Measurements from ENCODE around the gene PERCC1. TPM values are rescaled to one million over a fixed set of nuclear protein-coding genes. Genes with fewer than 3 reads are reported as not detected.

The PERCC1 gene
- total and polyA plus RNA-seq, 9 of the 15 experiments (the other 6 are each of a cell fraction or from before 2014, with no cell fraction given), result not detected

- TF ChIP-seq, protein P1, sequence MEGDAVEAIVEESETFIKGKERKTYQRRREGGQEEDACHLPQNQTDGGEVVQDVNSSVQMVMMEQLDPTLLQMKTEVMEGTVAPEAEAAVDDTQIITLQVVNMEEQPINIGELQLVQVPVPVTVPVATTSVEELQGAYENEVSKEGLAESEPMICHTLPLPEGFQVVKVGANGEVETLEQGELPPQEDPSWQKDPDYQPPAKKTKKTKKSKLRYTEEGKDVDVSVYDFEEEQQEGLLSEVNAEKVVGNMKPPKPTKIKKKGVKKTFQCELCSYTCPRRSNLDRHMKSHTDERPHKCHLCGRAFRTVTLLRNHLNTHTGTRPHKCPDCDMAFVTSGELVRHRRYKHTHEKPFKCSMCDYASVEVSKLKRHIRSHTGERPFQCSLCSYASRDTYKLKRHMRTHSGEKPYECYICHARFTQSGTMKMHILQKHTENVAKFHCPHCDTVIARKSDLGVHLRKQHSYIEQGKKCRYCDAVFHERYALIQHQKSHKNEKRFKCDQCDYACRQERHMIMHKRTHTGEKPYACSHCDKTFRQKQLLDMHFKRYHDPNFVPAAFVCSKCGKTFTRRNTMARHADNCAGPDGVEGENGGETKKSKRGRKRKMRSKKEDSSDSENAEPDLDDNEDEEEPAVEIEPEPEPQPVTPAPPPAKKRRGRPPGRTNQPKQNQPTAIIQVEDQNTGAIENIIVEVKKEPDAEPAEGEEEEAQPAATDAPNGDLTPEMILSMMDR (IDR thresholded peaks at IDR 0.05 in 2 of 3, conservative IDR thresholded peaks at IDR 0.05 in 1 of 3; ENCODE audit: insufficient read depth in 2 of 3, low read depth in 1 of 3, low read length in 3 of 3), result no peak
- no peak for TF ChIP-seq RBM39 (optimal IDR thresholded peaks at IDR 0.05; ENCODE audit: low read depth, low read length)
- TF ChIP-seq ZNF134 (CRISPR knock-in tag; conservative IDR thresholded peaks at IDR 0.05), result no peak
- no peak for TF ChIP-seq ILK (tag; IDR thresholded peaks at IDR 0.05; ENCODE audit: borderline replicate concordance, low read depth)
- no peak for TF ChIP-seq C11orf30 (IDR thresholded peaks at IDR 0.05; ENCODE audit: low read depth)
These were observed 2.9 kb downstream of the PERCC1 start (continued) for GRCh38 chr16:1433756-1434155.

GRCh38 chr16:1434644-1435592, 4.0 kb downstream of the PERCC1 start:
- Histone ChIP-seq H3K4me3 (no peak overlapping the region), H2AFZ (ENCODE audit: low read depth, low read length) (no peak overlapping the region), H3K4me2 (ENCODE audit: insufficient read depth, low read length) (no peak overlapping the region), H3K9me3 (replicated peaks; ENCODE audit: control insufficient read depth, insufficient read depth, low read depth, low read length) (no peaks in the 10 kb centered on the region), H3K9ac (ENCODE audit: insufficient read depth in 1 of 2, low read depth in 2 of 2, low read length in 2 of 2) (no peak overlapping the region), H3K9me1 (ENCODE audit: control insufficient read depth, insufficient read depth, low read length) (no peaks in the 10 kb centered on the region), H3K4me1 (replicated peaks in 1 of 2; ENCODE audit: control insufficient read depth in 2 of 2, insufficient read depth in 2 of 2, low read length in 2 of 2) (peaks cover 0 to 87% of the 10 kb centered on the region in 2 experiments; a peak in 3 of 5 replicates), H3K36me3 (ENCODE audit: control insufficient read depth, insufficient read depth, low read length) (no peaks in the 10 kb centered on the region), H3K27ac (ENCODE audit: extremely low read depth, low read depth, low read length) (no peak overlapping the region), H3K79me2 (ENCODE audit: control insufficient read depth, insufficient read depth, low read length) (no peaks in the 10 kb centered on the region), H4K20me1 (replicated peaks; ENCODE audit: control insufficient read depth, insufficient read depth, low read length) (no peaks in the 10 kb centered on the region), H3K27me3 (ENCODE audit: control insufficient read depth in 2 of 2, insufficient read depth in 2 of 2, low read length in 2 of 2) (peaks cover 0 to 15% of the 10 kb centered on the region in 2 experiments; a peak in 2 of 5 replicates)
- CTCF ChIA-PET (ENCODE audit: low intra/inter-chr PET ratio), result no interaction called here
- no peak for FAIRE-seq
- intact Hi-C loops (cut with micrococcal nuclease), result no loop called here
- DNase-seq (ENCODE audit: extremely low read depth in 1 of 4, low spot score in 3 of 4), result no peak
- TF ChIP-seq HNRNPL (IDR thresholded peaks at IDR 0.05; ENCODE audit: low read depth, low read length), result no peak
- TF ChIP-seq, protein P2, sequence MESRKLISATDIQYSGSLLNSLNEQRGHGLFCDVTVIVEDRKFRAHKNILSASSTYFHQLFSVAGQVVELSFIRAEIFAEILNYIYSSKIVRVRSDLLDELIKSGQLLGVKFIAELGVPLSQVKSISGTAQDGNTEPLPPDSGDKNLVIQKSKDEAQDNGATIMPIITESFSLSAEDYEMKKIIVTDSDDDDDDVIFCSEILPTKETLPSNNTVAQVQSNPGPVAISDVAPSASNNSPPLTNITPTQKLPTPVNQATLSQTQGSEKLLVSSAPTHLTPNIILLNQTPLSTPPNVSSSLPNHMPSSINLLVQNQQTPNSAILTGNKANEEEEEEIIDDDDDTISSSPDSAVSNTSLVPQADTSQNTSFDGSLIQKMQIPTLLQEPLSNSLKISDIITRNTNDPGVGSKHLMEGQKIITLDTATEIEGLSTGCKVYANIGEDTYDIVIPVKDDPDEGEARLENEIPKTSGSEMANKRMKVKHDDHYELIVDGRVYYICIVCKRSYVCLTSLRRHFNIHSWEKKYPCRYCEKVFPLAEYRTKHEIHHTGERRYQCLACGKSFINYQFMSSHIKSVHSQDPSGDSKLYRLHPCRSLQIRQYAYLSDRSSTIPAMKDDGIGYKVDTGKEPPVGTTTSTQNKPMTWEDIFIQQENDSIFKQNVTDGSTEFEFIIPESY (CRISPR knock-in tag; IDR thresholded peaks at IDR 0.05), result 0 out of 2 replicates have a peak, but pooled peaks have one; percentile 6
- no peak for TF ChIP-seq ZNF12 (CRISPR knock-in tag; IDR thresholded peaks at IDR 0.05)
- TF ChIP-seq CAMTA2 (CRISPR knock-in tag; conservative IDR thresholded peaks at IDR 0.05), result no peak
- TF ChIP-seq L3MBTL2 (IDR thresholded peaks at IDR 0.05), result no peak
- TF ChIP-seq ERF (CRISPR knock-in tag; IDR thresholded peaks at IDR 0.05), result no peak
- POLR2A ChIA-PET, result interaction anchor here (0.7 to 1.0 kb wide), 3 partner anchors 9 to 14 kb away, joined by 3 to 8 read pairs (median 3); partner anchors contain the start of genes CCDC154 and UQCC4
- no peak for ATAC-seq
- in situ Hi-C loops (cut with MboI), result no loop called here
- 54% methylated on average over 35 of the region's 40 CpGs for WGBS (ENCODE audit: insufficient coverage, low coverage, missing lambda C conversion rate)
- BruUV-seq (replicated peaks), result no TSS peak

Data from K562 (cell line).